ENCODE data around the gene CSNK2B.

Gene CSNK2B

DNA sequence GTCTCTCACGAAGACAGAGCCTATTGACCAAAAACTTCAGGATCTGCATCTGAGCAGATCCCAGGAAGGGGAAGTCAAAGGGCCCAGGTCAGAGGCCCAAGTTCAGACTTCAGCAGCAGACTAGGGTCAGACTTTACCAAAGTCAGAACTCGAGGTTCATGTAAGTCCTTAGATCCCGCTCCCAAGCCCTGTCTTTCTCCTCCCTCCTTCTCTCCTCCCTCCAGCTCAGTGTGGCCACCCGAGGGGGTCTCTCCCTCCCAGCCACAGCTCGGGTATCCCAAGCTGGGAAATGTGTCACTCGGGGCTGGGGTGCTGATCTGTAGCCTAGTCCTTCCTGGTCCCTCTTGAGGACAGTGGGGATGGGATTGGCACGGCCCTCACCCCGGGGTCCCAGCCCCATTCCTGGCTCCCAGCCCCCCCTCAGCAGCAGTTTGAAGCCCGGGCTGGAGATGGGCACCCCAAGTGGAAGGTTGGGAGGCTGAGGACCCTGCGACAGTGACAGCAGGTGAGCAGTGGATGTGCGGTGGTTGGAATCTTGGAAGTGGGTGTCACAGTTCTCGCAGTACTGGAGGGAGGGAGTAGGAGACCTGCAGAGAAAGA is 3.7 kb upstream of the CSNK2B start:
- no peak for DNase-seq

- DNase-seq = no peak
Measured at GRCh38 chr6:31663126-31663960, 2.5 kb upstream of the CSNK2B start.

DNA sequence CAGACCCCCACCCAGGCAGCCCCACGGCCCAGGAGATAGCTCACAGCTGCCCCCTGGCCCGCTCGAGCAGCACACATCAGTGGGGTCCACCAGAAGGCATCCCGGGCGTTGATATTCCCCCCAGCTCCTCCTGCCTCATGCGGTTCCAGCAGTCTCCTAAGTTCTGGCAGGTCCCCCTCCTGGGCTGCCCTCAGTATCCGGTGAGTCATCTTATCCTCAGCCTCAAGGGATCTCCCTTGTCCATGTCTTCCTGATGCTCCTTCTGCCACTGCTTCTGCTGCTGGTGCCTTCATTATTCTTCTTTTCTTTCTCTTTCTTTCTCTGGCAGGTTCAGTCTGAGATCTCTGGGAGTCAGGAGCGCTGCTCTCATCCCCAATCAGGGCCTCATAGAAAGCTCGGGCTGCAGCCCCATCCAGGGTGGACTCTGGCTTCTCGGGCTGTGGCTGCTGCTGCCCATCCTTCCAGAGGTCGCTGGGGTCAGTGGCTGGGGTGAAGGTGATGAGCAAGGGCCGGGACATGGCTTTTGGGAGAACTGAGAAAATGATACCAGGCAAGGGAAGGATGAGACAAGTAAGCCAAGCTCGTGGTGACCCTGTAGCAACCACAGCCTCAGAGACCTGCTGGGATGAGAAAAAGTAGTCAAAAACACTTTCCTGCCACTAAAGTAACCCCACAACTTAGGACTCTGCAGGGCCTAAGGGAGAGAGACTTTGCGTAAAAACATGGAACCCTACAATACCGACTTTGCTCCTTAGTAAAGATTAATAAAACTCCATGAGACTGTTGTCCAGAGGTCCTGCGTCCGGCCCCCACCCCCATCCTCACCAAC is 1.7 kb upstream of the CSNK2B start:
- no peak for DNase-seq

DNA sequence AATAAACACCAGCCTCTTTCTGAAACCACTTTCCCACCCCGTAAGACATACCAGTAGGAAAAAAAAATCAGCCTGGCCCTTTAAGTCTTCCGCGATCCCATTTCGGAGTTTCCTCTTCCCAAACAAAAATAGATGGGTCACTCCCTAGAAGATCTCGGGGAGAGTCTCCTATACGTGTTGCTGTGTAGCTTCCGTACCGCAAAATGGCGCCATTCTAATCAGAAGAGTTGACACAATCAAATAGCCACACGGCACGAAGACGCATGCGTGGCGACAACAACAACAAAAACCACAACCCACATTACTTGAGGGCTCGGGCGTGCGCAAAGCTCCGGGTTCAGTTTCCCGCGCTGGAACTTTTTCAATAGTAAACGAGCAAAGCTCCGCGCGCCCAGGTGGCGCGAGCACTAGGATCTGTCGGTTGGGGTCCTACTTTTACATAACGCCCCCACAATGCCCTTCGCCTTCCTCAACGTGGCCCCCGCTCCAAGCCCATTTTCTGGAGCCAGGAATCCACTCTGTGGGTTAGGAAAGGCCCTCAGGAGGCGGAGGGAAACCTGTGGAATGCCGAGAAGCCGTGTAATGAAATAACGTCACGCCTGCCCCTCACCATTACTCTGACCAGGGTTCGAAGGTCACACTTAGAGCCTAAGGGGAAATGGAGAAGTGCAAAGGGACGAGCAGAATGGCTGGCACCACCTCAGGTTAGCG is 935 bp upstream of the CSNK2B start, which contains the start of gene GPANK1:
TSS of gene GPANK1 (minus strand) at position 208 of the 711 bp plus-strand sequence. CDS start 519 bp downstream, outside the sequence.
- DNase-seq = peak; percentile 71 to 73

DNA sequence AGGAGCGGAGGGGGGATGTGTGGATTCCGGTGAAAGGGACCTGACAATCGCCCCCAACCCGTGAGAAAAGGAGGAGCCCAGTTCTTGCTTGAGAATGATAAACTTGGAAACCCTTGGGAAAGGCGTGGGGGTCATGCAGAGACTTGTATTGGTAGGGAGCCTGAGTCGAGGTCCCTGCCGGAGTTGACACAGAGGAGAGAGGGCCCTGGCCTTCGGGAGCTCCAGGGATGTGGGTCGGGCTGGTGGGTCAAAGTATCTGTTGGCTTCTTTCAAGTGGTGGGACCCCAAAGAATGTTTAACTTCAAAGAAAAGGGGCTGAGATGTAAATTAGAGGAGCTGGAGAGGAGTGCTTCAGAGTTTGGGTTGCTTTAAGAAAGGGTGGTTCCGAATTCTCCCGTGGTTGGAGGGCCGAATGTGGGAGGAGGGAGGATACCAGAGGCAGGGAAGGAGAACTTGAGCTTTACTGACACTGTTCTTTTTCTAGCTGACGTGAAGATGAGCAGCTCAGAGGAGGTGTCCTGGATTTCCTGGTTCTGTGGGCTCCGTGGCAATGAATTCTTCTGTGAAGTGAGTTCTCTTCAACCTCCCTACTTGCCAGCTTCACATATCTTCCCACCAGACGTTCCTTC is 571 bp downstream of the CSNK2B start:
- DNase-seq = no peak

DNA sequence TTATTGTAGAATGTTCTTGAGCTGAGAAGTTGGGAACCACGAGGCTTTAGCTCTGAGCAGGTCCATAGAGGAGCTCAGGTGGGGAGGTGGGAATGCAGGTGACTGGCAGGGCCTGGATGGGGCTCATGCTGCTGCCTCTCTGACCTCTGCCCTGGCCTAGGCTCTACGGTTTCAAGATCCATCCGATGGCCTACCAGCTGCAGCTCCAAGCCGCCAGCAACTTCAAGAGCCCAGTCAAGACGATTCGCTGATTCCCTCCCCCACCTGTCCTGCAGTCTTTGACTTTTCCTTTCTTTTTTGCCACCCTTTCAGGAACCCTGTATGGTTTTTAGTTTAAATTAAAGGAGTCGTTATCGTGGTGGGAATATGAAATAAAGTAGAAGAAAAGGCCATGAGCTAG is 3.8 kb downstream of the CSNK2B start, which contains the start of gene LY6G5B:
TSS of gene LY6G5B (plus strand) at position 301 of the 400 bp plus-strand sequence. CDS start 975 bp downstream, outside the sequence.
- no peak for DNase-seq

GRCh38 chr6:31676322-31676903 is 10.5 kb downstream of the CSNK2B start:
- no peak for DNase-seq

DNA sequence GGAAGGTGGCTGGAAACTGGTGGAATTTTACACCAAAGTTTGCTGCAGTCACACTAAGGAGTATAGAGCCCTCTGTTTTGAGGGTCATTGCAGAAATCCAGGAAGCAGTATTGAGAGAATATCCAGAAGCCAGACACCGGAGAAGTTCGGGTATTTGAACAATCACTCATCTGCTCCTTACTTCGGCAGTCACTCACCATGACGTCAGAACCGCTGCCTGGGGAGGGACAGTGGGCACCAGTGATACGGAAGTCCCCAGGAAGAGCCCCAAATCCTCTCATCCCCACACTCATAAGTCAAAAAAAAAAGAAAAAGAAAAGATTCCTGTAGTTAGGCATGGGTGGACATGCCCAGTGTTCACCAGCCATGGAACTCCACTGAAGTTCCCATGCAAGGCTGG is 11.0 kb downstream of the CSNK2B start:
- DNase-seq = no peak

- DNase-seq = no peak
Measured at GRCh38 chr6:31677955-31678354, 12.1 kb downstream of the CSNK2B start.

- peak; percentile 36 to 59 for DNase-seq
Measured at GRCh38 chr6:31680226-31681134, 14.6 kb downstream of the CSNK2B start, which contains the start of gene LY6G5C. TSS of gene LY6G5C (minus strand) at chr6:31681067. CDS start at chr6:31680373, 694 bp downstream.

- DNase-seq = peak; percentile 22 to 49
Measured at GRCh38 chr6:31681135-31681671, 15.3 kb downstream of the CSNK2B start.

DNA sequence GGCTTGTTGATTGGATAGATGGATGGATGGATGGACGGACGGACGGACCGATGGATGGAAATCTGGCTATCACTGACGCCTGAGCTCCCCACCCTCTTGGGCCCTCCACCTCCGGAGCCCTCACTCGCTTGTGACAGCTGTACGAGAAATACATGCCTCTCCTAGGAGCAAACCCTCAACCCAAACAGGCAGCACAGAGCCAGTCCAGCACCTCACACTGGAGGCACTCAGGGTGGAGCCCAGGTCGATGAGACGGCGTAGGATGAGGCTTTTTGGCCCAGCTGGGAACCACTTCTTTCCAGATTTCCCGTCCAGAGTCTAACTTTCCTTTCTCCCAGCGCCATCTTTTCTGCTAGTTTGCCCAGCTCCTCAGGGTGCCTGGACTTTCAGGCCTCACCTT is 17.7 kb downstream of the CSNK2B start:
- no peak for DNase-seq

GRCh38 chr6:31686483-31686882 is 20.6 kb downstream of the CSNK2B start:
- DNase-seq = no peak

- DNase-seq = no peak
Measured at GRCh38 chr6:31687321-31687720, 21.4 kb downstream of the CSNK2B start.

- DNase-seq = no peak
Measured at GRCh38 chr6:31687860-31688693, 22.2 kb downstream of the CSNK2B start.

DNA sequence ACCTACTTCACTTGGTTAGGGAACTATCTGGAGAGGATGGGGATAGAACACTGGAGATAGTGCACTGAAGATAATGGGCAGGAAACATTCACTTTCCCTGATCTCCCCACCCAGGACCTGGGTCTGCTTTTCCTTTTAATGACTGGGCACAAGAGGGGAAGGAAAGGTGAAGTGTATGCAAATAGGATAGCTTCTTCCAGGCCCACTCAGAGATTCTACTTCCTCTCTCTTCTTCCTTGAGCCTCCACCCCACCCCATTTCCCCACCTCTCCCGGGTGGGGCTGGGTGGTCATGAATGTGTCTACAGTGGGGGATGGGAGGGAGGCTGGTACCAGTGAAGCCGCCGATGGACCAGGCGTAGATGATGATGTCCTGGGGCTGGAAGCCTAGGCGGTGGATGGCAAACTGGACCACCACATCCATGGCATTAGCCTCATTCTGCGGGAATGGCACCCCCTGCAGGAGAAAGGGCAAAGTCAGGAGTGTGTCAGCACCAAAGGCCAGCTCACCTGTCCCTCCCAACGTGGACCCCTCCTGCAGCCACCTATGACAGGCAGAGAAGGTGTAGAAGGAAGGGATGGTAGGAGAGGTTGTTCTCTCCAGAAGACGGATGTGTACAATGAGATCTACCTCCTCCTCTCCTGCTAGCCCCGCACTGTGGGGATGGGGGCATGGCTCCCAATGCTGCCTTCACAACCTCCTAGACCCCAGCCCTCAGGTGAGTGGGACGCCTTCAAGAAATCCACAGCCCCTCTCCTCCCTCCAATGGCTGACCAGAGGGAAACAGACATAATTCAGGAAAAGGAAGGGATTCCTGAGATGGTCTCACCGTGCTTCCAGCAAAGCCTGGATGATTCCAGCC is 23.6 kb downstream of the CSNK2B start:
- DNase-seq = no peak

GRCh38 chr6:31690231-31691077 is 24.6 kb downstream of the CSNK2B start:
- DNase-seq = no peak

All from bone marrow (tissue), 2 donors.